H9 (cell line): Measurements from ENCODE around the gene CRYZ. TPM values are rescaled to one million over a fixed set of nuclear protein-coding genes. Genes with fewer than 3 reads are reported as not detected.

Experiments used
- DNase-seq: peaks from one replicate; pipeline ENCODE4 v3.0.0-alpha.2; 2017
- H2AFZ ChIP-seq: one replicate; pipeline ENCODE4 v1.6.1; 2013; ENCODE audit warnings: mild to moderate bottlenecking, low read length, control low read depth, moderate library complexity
- H2AK5ac ChIP-seq: 2 replicates; pipeline ENCODE4 v1.6.1; 2013; ENCODE audit warnings: low read length, control low read depth, mixed read lengths; ENCODE audit not compliant: insufficient read length
- H2BK120ac ChIP-seq: one replicate; pipeline ENCODE4 v1.6.1; 2013; ENCODE audit warnings: low read depth, mild to moderate bottlenecking, low read length, control low read depth, inconsistent platforms; ENCODE audit not compliant: poor library complexity, severe bottlenecking
- H2BK12ac ChIP-seq: 2 replicates; pipeline ENCODE4 v1.6.1; 2013; ENCODE audit warnings: low read length, control low read depth, mixed read lengths, low read depth; ENCODE audit not compliant: insufficient read length
- H2BK15ac ChIP-seq: 2 replicates; pipeline ENCODE4 v1.6.1; 2013; ENCODE audit warnings: low read depth, low read length, control low read depth
- H2BK20ac ChIP-seq: one replicate; pipeline ENCODE4 v1.6.1; 2013; ENCODE audit warnings: low read depth, mild to moderate bottlenecking, low read length, control low read depth, inconsistent platforms; ENCODE audit not compliant: poor library complexity, severe bottlenecking
- H2BK5ac ChIP-seq: 2 replicates; pipeline ENCODE4 v1.6.1; 2013; ENCODE audit warnings: low read length, control low read depth, mixed read lengths; ENCODE audit not compliant: insufficient read length
- H3K14ac ChIP-seq: 2 replicates; pipeline ENCODE4 v1.6.1; 2013; ENCODE audit warnings: low read length, control low read depth; ENCODE audit not compliant: insufficient read depth
- H3K18ac ChIP-seq: 2 replicates; pipeline ENCODE4 v1.6.1; 2013; ENCODE audit warnings: low read depth, mild to moderate bottlenecking, mixed read lengths, low read length, control low read depth; ENCODE audit not compliant: insufficient read length
- H3K23ac ChIP-seq: 2 replicates; pipeline ENCODE4 v1.6.1; 2013; ENCODE audit warnings: low read length, control low read depth, mixed read lengths, low read depth; ENCODE audit not compliant: insufficient read length
- H3K23me2 ChIP-seq: 2 replicates; pipeline ENCODE4 v1.6.1; 2013; ENCODE audit warnings: low read depth, mild to moderate bottlenecking, mixed read lengths, low read length, control low read depth; ENCODE audit not compliant: insufficient read length, poor library complexity, severe bottlenecking
- H3K27ac ChIP-seq: 2 replicates; pipeline ENCODE4 v1.5.1; 2013; ENCODE audit warnings: low read length, control low read depth, mixed read lengths, low read depth; ENCODE audit not compliant: insufficient read length
- H3K27me3 ChIP-seq: 2 replicates; pipeline ENCODE4 v1.6.1; 2013; ENCODE audit warnings: low read length, control low read depth, inconsistent platforms; ENCODE audit not compliant: insufficient read depth
- H3K4ac ChIP-seq: 2 replicates; pipeline ENCODE4 v1.6.1; 2013; ENCODE audit warnings: low read depth, mild to moderate bottlenecking, control low read depth, inconsistent platforms, low read length, moderate library complexity
- H3K4me1 ChIP-seq: 2 replicates; pipeline ENCODE4 v1.6.1; 2013; ENCODE audit warnings: low read length, control low read depth, inconsistent platforms; ENCODE audit not compliant: insufficient read depth
- H3K4me2 ChIP-seq: 2 replicates; pipeline ENCODE4 v1.6.1; 2013; ENCODE audit warnings: low read length, control low read depth, mixed read lengths; ENCODE audit not compliant: insufficient read length, insufficient read depth
- H3K56ac ChIP-seq: 2 replicates; pipeline ENCODE4 v1.6.1; 2013; ENCODE audit warnings: low read depth, mild to moderate bottlenecking, mixed read lengths, low read length, control low read depth; ENCODE audit not compliant: insufficient read length
- H3K79me1 ChIP-seq: 2 replicates; pipeline ENCODE4 v1.6.1; 2013; ENCODE audit warnings: low read depth, mild to moderate bottlenecking, moderate library complexity, low read length, control low read depth, inconsistent platforms; ENCODE audit not compliant: insufficient read depth, poor library complexity, severe bottlenecking
- H3K79me2 ChIP-seq: 2 replicates; pipeline ENCODE4 v1.6.1; 2013; ENCODE audit warnings: low read length, control low read depth, inconsistent platforms; ENCODE audit not compliant: insufficient read depth
- H3K9ac ChIP-seq: 2 replicates; pipeline ENCODE4 v1.6.1; 2013; ENCODE audit warnings: low read length, control low read depth, mixed read lengths; ENCODE audit not compliant: insufficient read length; ENCODE audit errors: extremely low read depth
- H3K9me3 ChIP-seq: one replicate; pipeline ENCODE4 v1.6.1; 2013; ENCODE audit warnings: low read depth, low read length, inconsistent platforms; ENCODE audit not compliant: control insufficient read depth
- H3T11ph ChIP-seq: one replicate; pipeline ENCODE4 v1.6.1; 2013; ENCODE audit warnings: mild to moderate bottlenecking, low read length, control low read depth, inconsistent platforms
- H4K20me1 ChIP-seq: one replicate; pipeline ENCODE4 v1.6.1; 2013; ENCODE audit not compliant: control insufficient read depth, insufficient read length, insufficient read depth
- H4K5ac ChIP-seq: 2 replicates; pipeline ENCODE4 v1.6.1; 2013; ENCODE audit warnings: low read depth, mild to moderate bottlenecking, mixed read lengths, low read length, control low read depth; ENCODE audit not compliant: insufficient read length
- H4K8ac ChIP-seq: replicated peaks from 2 replicates; pipeline ENCODE4 v1.6.1; 2013; ENCODE audit warnings: low read length, control low read depth, mixed read lengths, low read depth; ENCODE audit not compliant: insufficient read length
- H4K91ac ChIP-seq: 2 replicates; pipeline ENCODE4 v1.6.1; 2013; ENCODE audit warnings: low read depth, mild to moderate bottlenecking, moderate library complexity, mixed read lengths, low read length, control low read depth; ENCODE audit not compliant: insufficient read length
- H3K27ac Mint-ChIP-seq, 3 experiments: 2 replicates in 2 of 3; 3 replicates in 1 of 3; pipeline ENCODE4 v1.8.0; 2020 to 2021; ENCODE audit warnings: mixed read lengths in 3 of 3, mild to moderate bottlenecking in 1 of 3, moderate library complexity in 1 of 3
- H3K27me3 Mint-ChIP-seq: 2 replicates; pipeline ENCODE4 v1.8.0; 2021; ENCODE audit warnings: low read depth, mild to moderate bottlenecking, moderate library complexity, mixed read lengths
- H3K36me3 Mint-ChIP-seq, 3 experiments: 2 replicates in 2 of 3; 3 replicates in 1 of 3; pipeline ENCODE4 v1.8.0; 2020 to 2021; ENCODE audit warnings: low read depth in 3 of 3, mixed read lengths in 3 of 3; ENCODE audit not compliant: insufficient read depth in 1 of 3
- H3K4me1 Mint-ChIP-seq, 2 experiments: 2 replicates each; pipeline ENCODE4 v1.8.0; 2020; ENCODE audit warnings: mixed read lengths in 2 of 2
- H3K4me3 Mint-ChIP-seq, 2 experiments: 2 replicates in 1 of 2; 3 replicates in 1 of 2; pipeline ENCODE4 v1.8.0; 2020 to 2021; ENCODE audit warnings: mild to moderate bottlenecking in 2 of 2, mixed read lengths in 2 of 2, moderate library complexity in 1 of 2
- H3K9me3 Mint-ChIP-seq, 2 experiments: 2 replicates in 1 of 2; 3 replicates in 1 of 2; pipeline ENCODE4 v1.8.0; 2020; ENCODE audit warnings: mild to moderate bottlenecking in 2 of 2, mixed read lengths in 2 of 2, moderate library complexity in 1 of 2
- CTCF ChIP-seq: fragments of 200-600 bp; sonication (generic); conservative IDR thresholded peaks from 3 replicates; pipeline ENCODE4 v1.8.0; 2021; ENCODE audit warnings: antibody characterized with exemption, mild to moderate bottlenecking
- WGBS: extraction: QIAGEN DNeasy Blood & Tissue Kit; methylation state at CpG from one replicate; pipeline ENCODE4 v1.1.7; 2013; ENCODE audit warnings: missing lambda C conversion rate, low lambda C conversion rate, mixed read lengths; ENCODE audit not compliant: insufficient read length; ENCODE audit errors: extremely low coverage; 5-methylcytosine and 5-hydroxymethylcytosine counted together
- total RNA-seq: library from RNA; stranded (reverse); gene quantifications from 2 replicates; pipeline ENCODE4 v1.2.1, GENCODE V29; 2021

CRYZ gene
- total RNA-seq, 1 experiment from 2014 or later, result 14.0 TPM

- Histone ChIP-seq H3T11ph (no peak overlapping the region), H2BK120ac (no peak overlapping the region), H2BK15ac (no peak overlapping the region), H3K4ac (no peak overlapping the region), H2AFZ (no peak overlapping the region), H3K79me1 (no peaks in the 10 kb centered on the region), H3K4me2 (no peak overlapping the region), H3K23me2 (no peaks in the 10 kb centered on the region), H3K4me1 (no peaks in the 10 kb centered on the region; the same call in 1 of the 2 replicates), H3K23ac (no peak overlapping the region), H3K79me2 (no peaks in the 10 kb centered on the region), H3K14ac (no peak overlapping the region), H2BK20ac (no peak overlapping the region), H3K27me3 (no peaks in the 10 kb centered on the region), H2BK5ac (no peak overlapping the region), H4K20me1 (no peaks in the 10 kb centered on the region), H2BK12ac (no peak overlapping the region), H3K9ac (no peak overlapping the region), H3K27ac (no peak overlapping the region), H3K18ac (no peak overlapping the region), H2AK5ac (no peak overlapping the region), H4K91ac (no peak overlapping the region), H4K8ac (no peak overlapping the region), H4K5ac (no peak overlapping the region), H3K9me3 (no peaks in the 10 kb centered on the region), H3K56ac (no peak overlapping the region)
- Mint-ChIP-seq H3K9me3 (no peaks in the 10 kb centered on the region), H3K27ac (no peak overlapping the region), H3K27me3 (no peaks in the 10 kb centered on the region), H3K4me1 (peaks cover 0 to 7% of the 10 kb centered on the region in 2 experiments; a peak in 2 of 4 replicates), H3K4me3 (no peak overlapping the region), H3K36me3 (peaks cover 0 to 8% (median 0%) of the 10 kb centered on the region in 3 experiments; a peak in 1 of 7 replicates)
- TF ChIP-seq CTCF, result no peak
- WGBS, result no CpG with 5 or more reads among the region's 1 CpG
- no peak for DNase-seq
Observed at GRCh38 chr1:74715236-74715502, 17.7 kb downstream of the CRYZ start.
